ENCODE measurements around the gene EDC3. TPM values are rescaled to one million over a fixed set of nuclear protein-coding genes. Genes with fewer than 3 reads are reported as not detected.
"Not testable (repeated sequence)": the region's sequence is repeated elsewhere in the genome, so short reads cannot be mapped to it uniquely, and the experiment has no call there.

The EDC3 gene
- total RNA-seq, 1 donor from 2014 or later, result 42.9 TPM

GRCh38 chr15:74732846-74733245, 37.0 kb upstream of the EDC3 start:
- Mint-ChIP-seq H3K9me3 (ENCODE audit: unreplicated experiment) (no peaks in the 10 kb centered on the region), H3K27me3 (ENCODE audit: unreplicated experiment) (peaks cover 42% of the 10 kb centered on the region), H3K36me3 (ENCODE audit: unreplicated experiment) (no peaks in the 10 kb centered on the region), H3K4me3 (ENCODE audit: unreplicated experiment) (no peak overlapping the region), H3K4me1 (ENCODE audit: unreplicated experiment) (peaks cover 2% of the 10 kb centered on the region), H3K27ac (ENCODE audit: unreplicated experiment) (no peak overlapping the region)
- no peak for DNase-seq (ENCODE audit: extremely low spot score, unreplicated experiment)
- TF ChIP-seq CTCF (IDR thresholded peaks at IDR 0.05), result no peak

- Mint-ChIP-seq H3K27ac (ENCODE audit: unreplicated experiment) (no peak overlapping the region), H3K36me3 (ENCODE audit: unreplicated experiment) (no peaks in the 10 kb centered on the region), H3K4me1 (ENCODE audit: unreplicated experiment) (peaks cover 14% of the 10 kb centered on the region), H3K27me3 (ENCODE audit: unreplicated experiment) (peaks cover 29% of the 10 kb centered on the region), H3K4me3 (ENCODE audit: unreplicated experiment) (no peak overlapping the region), H3K9me3 (ENCODE audit: unreplicated experiment) (no peaks in the 10 kb centered on the region)
- DNase-seq (ENCODE audit: extremely low spot score, unreplicated experiment), result no peak
- no peak for TF ChIP-seq CTCF (IDR thresholded peaks at IDR 0.05)
Measured at GRCh38 chr15:74730619-74731316, 34.9 kb upstream of the EDC3 start.

- DNase-seq (ENCODE audit: extremely low spot score, unreplicated experiment); H3K36me3 Mint-ChIP-seq (ENCODE audit: unreplicated experiment); H3K9me3 Mint-ChIP-seq (ENCODE audit: unreplicated experiment); H3K4me3 Mint-ChIP-seq (ENCODE audit: unreplicated experiment); H3K27ac Mint-ChIP-seq (ENCODE audit: unreplicated experiment): not testable (repeated sequence)
- Mint-ChIP-seq H3K27me3 (ENCODE audit: unreplicated experiment) (peaks cover 17% of the 10 kb centered on the region), H3K4me1 (ENCODE audit: unreplicated experiment) (peaks cover 18% of the 10 kb centered on the region)
Measured at GRCh38 chr15:74729372-74729771, 33.5 kb upstream of the EDC3 start.

GRCh38 chr15:74728699-74729098, 32.9 kb upstream of the EDC3 start:
- H3K27ac Mint-ChIP-seq (ENCODE audit: unreplicated experiment); H3K27me3 Mint-ChIP-seq (ENCODE audit: unreplicated experiment); H3K4me3 Mint-ChIP-seq (ENCODE audit: unreplicated experiment); H3K36me3 Mint-ChIP-seq (ENCODE audit: unreplicated experiment); DNase-seq (ENCODE audit: extremely low spot score, unreplicated experiment); H3K9me3 Mint-ChIP-seq (ENCODE audit: unreplicated experiment): not testable (repeated sequence)
- H3K4me1 Mint-ChIP-seq (ENCODE audit: unreplicated experiment), result peaks cover 18% of the 10 kb centered on the region

GRCh38 chr15:74727727-74728126, 31.9 kb upstream of the EDC3 start:
- TF ChIP-seq CTCF (IDR thresholded peaks at IDR 0.05), result no peak
- Mint-ChIP-seq H3K27ac (ENCODE audit: unreplicated experiment) (no peak overlapping the region), H3K27me3 (ENCODE audit: unreplicated experiment) (peaks cover 5% of the 10 kb centered on the region), H3K36me3 (ENCODE audit: unreplicated experiment) (no peaks in the 10 kb centered on the region), H3K4me3 (ENCODE audit: unreplicated experiment) (no peak overlapping the region), H3K4me1 (ENCODE audit: unreplicated experiment) (peaks cover 18% of the 10 kb centered on the region), H3K9me3 (ENCODE audit: unreplicated experiment) (no peaks in the 10 kb centered on the region)
- no peak for DNase-seq (ENCODE audit: extremely low spot score, unreplicated experiment)

GRCh38 chr15:74726774-74727164, 30.9 kb upstream of the EDC3 start:
- no peak overlapping the region for H3K27ac Mint-ChIP-seq (ENCODE audit: unreplicated experiment)
- H3K9me3 Mint-ChIP-seq (ENCODE audit: unreplicated experiment), result no peaks in the 10 kb centered on the region
- TF ChIP-seq CTCF (IDR thresholded peaks at IDR 0.05), result no peak
- peaks cover 18% of the 10 kb centered on the region for H3K4me1 Mint-ChIP-seq (ENCODE audit: unreplicated experiment)
- DNase-seq (ENCODE audit: extremely low spot score, unreplicated experiment), result no peak
- H3K36me3 Mint-ChIP-seq (ENCODE audit: unreplicated experiment), result no peaks in the 10 kb centered on the region
- H3K4me3 Mint-ChIP-seq (ENCODE audit: unreplicated experiment), result peak overlapping the region; percentile 52
- no peaks in the 10 kb centered on the region for H3K27me3 Mint-ChIP-seq (ENCODE audit: unreplicated experiment)
